Measurements from ENCODE around the gene WNT9B. TPM values are rescaled to one million over a fixed set of nuclear protein-coding genes. Genes with fewer than 3 reads are reported as not detected.

WNT9B gene
- total RNA-seq, 1 donor from 2014 or later: not detected

GRCh38 chr17:46815474-46816353 is 35.7 kb upstream of the WNT9B start:
- DNase-seq (ENCODE audit: low spot score): no peak
- peaks cover 35% of the 10 kb centered on the region for H3K27me3 Mint-ChIP-seq (ENCODE audit: low read depth)
- H3K4me1 Mint-ChIP-seq (ENCODE audit: low read depth): peaks cover 6% of the 10 kb centered on the region
- H3K4me3 Mint-ChIP-seq (ENCODE audit: unreplicated experiment): no peak overlapping the region
- no peaks in the 10 kb centered on the region for H3K36me3 Mint-ChIP-seq (ENCODE audit: low read depth)
- no peaks in the 10 kb centered on the region for H3K9me3 Mint-ChIP-seq (ENCODE audit: low read depth)
- H3K27ac Mint-ChIP-seq (ENCODE audit: unreplicated experiment): no peak overlapping the region
- TF ChIP-seq CTCF (IDR thresholded peaks at IDR 0.05): no peak

- Mint-ChIP-seq H3K4me3 (ENCODE audit: unreplicated experiment) (no peak overlapping the region), H3K36me3 (ENCODE audit: low read depth) (no peaks in the 10 kb centered on the region), H3K9me3 (ENCODE audit: low read depth) (no peaks in the 10 kb centered on the region), H3K4me1 (ENCODE audit: low read depth) (peaks cover 6% of the 10 kb centered on the region), H3K27me3 (ENCODE audit: low read depth) (peaks cover 43% of the 10 kb centered on the region), H3K27ac (ENCODE audit: unreplicated experiment) (no peak overlapping the region)
- DNase-seq (ENCODE audit: low spot score): no peak
- TF ChIP-seq CTCF (IDR thresholded peaks at IDR 0.05): no peak
These were observed 34.1 kb upstream of the WNT9B start for GRCh38 chr17:46817151-46817900.

- H3K27ac Mint-ChIP-seq (ENCODE audit: unreplicated experiment): no peak overlapping the region
These were observed 33.5 kb upstream of the WNT9B start for GRCh38 chr17:46817901-46818209.

GRCh38 chr17:46818316-46818928 is 33.0 kb upstream of the WNT9B start, which contains the start of gene WNT3:
WNT3 (minus strand) TSS chr17:46818692; CDS start chr17:46818597, 95 bp downstream.
- DNase-seq (ENCODE audit: low spot score): no peak
- Mint-ChIP-seq H3K4me3 (ENCODE audit: unreplicated experiment) (peak within 1 kb of the TSS; percentile 58), H3K4me1 (ENCODE audit: low read depth) (peaks cover 6% of the 10 kb centered on the region), H3K27me3 (ENCODE audit: low read depth) (peaks cover 42% of the 10 kb centered on the region), H3K36me3 (ENCODE audit: low read depth) (no peaks in the 10 kb centered on the region), H3K27ac (ENCODE audit: unreplicated experiment) (no peak within 1 kb of the TSS), H3K9me3 (ENCODE audit: low read depth) (no peaks in the 10 kb centered on the region)
- no peak for TF ChIP-seq CTCF (IDR thresholded peaks at IDR 0.05)

More at GRCh38 chr17:46817901-46818209, 33.5 kb upstream of the WNT9B start:
- no peak for DNase-seq (ENCODE audit: low spot score)
- H3K4me3 Mint-ChIP-seq (ENCODE audit: unreplicated experiment): peak overlapping the region; percentile 41
- peaks cover 6% of the 10 kb centered on the region for H3K4me1 Mint-ChIP-seq (ENCODE audit: low read depth)
- peaks cover 42% of the 10 kb centered on the region for H3K27me3 Mint-ChIP-seq (ENCODE audit: low read depth)
- no peaks in the 10 kb centered on the region for H3K9me3 Mint-ChIP-seq (ENCODE audit: low read depth)
- TF ChIP-seq CTCF (IDR thresholded peaks at IDR 0.05): no peak
- H3K36me3 Mint-ChIP-seq (ENCODE audit: low read depth): no peaks in the 10 kb centered on the region
